Kidney (tissue), 14 donors: ENCODE measurements around the gene SLC2A4RG. TPM values are rescaled to one million over a fixed set of nuclear protein-coding genes. Genes with fewer than 3 reads are reported as not detected.

ENCODE experiments used
- DNase-seq, 5 donors: peaks; one replicate each; pipeline ENCODE4 v3.0.0-alpha.2; 2013 to 2020
- FAIRE-seq: peaks from 2 replicates; lab custom pipeline; 2012; peaks lifted over from hg19 to GRCh38; lab: Jason Lieb, UNC
- H3K27ac ChIP-seq, 2 donors: one replicate each; pipeline ENCODE4 v1.7.0; 2013; ENCODE audit warnings: low read depth in 2 of 2, low read length in 2 of 2, inconsistent platforms in 1 of 2
- H3K27me3 ChIP-seq: one replicate; pipeline ENCODE4 v1.7.1; 2013; ENCODE audit warnings: low read length, inconsistent platforms; ENCODE audit not compliant: control insufficient read depth, insufficient read depth
- H3K36me3 ChIP-seq, 3 donors: one replicate each; pipeline versions ENCODE4 v1.7.0 to v1.7.1; 2013; ENCODE audit warnings: low read length in 3 of 3, control low read depth in 1 of 3, inconsistent platforms in 1 of 3; ENCODE audit not compliant: insufficient read depth in 3 of 3, control insufficient read depth in 2 of 3
- H3K4me1 ChIP-seq, 3 donors: one replicate each; pipeline versions ENCODE4 v1.7.0 to v1.7.1; 2013; ENCODE audit warnings: low read length in 3 of 3, inconsistent platforms in 1 of 3, low read depth in 1 of 3; ENCODE audit not compliant: control insufficient read depth in 2 of 3, insufficient read depth in 2 of 3
- H3K4me3 ChIP-seq, 3 donors: one replicate each; pipeline versions ENCODE4 v1.7.0 to v1.8.1; 2013; ENCODE audit warnings: low read length in 3 of 3, control low read depth in 1 of 3, inconsistent platforms in 1 of 3
- H3K9ac ChIP-seq, 3 donors: one replicate each; pipeline versions ENCODE4 v1.7.0 to v1.7.1; 2013; ENCODE audit warnings: low read length in 3 of 3, control low read depth in 1 of 3, inconsistent platforms in 1 of 3
- H3K9me3 ChIP-seq, 3 donors: one replicate each; pipeline versions ENCODE4 v1.7.0 to v1.7.1; 2013; ENCODE audit warnings: low read length in 3 of 3, control low read depth in 1 of 3, inconsistent platforms in 1 of 3; ENCODE audit not compliant: control insufficient read depth in 2 of 3, insufficient read depth in 1 of 3
- CTCF ChIP-seq: IDR thresholded peaks from 3 replicates; pipeline ENCODE4 v1.5.1; 2012; ENCODE audit warnings: mild to moderate bottlenecking, moderate library complexity, borderline replicate concordance; ENCODE audit not compliant: insufficient read depth; ENCODE audit errors: extremely low read depth
- intact Hi-C: fragments of 100-400 bp; cut with DNase I; formaldehyde crosslinking; loops from one replicate; pipeline ENCODE4 v1.11.1; 2022
- polyA plus RNA-seq: library from polyadenylated mRNA; stranded (reverse); fragments of 350-450 nt; fragmentation: Illumina TruSeq; extraction: RNeasy Lipid Tissue Mini Kit (QIAGEN cat#74804); gene quantifications from one replicate; pipeline ENCODE4 v1.2.3, GENCODE V29; 2014; ENCODE audit warnings: low read depth, low replicate concordance; ENCODE audit not compliant: insufficient read depth
- total RNA-seq: library from RNA; stranded (reverse); fragmentation: NEBNext Ultra II Directional; extraction: Animal tissue kit (Norgen Biotek cat#: 25700); gene quantifications from one replicate; pipeline ENCODE4 v1.2.1, GENCODE V29; 2021
- donor health status: control.
- donor health status: control.
- donor health status: control.
- donor health status: control.
- donor health status: control.
- donor health status: DM: yes; HTN: yes; CAD: no.
- donor health status: Normal renal cell carcinoma (clear cell type).

Gene SLC2A4RG
- total and polyA plus RNA-seq, 2 donors from 2014 or later: 154 to 171 TPM

DNA sequence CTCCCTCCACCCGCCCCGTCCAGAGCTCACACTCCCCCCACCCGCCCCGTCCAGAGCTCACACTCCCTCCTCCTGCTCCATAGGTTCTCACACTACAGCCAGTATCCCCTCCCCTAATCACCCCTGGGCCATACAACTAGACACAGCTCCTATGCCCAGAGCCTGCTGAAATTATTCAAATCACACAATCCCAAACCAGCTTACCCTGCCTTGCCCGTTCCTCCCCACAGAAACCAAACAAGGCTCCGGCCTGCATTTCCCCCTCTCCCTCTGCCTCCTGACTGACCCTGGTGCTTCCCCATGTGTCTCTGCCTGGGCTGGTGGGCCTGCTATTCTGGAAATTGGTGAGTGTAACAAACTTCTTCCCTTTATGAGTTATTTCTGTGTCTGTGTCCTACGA is 18.6 kb downstream of the SLC2A4RG start:
- Histone ChIP-seq H3K27ac (no peak overlapping the region), H3K4me1 (peaks cover 0 to 3% (median 3%) of the 10 kb centered on the region in 3 donors), H3K9me3 (no peaks in the 10 kb centered on the region), H3K36me3 (peaks cover 0 to 2% (median 0%) of the 10 kb centered on the region in 3 donors), H3K27me3 (no peaks in the 10 kb centered on the region), H3K4me3 (no peak overlapping the region), H3K9ac (no peak overlapping the region)
- intact Hi-C loops: no loop called here
- no peak for FAIRE-seq
- no peak for TF ChIP-seq CTCF
- no peak for DNase-seq

DNA sequence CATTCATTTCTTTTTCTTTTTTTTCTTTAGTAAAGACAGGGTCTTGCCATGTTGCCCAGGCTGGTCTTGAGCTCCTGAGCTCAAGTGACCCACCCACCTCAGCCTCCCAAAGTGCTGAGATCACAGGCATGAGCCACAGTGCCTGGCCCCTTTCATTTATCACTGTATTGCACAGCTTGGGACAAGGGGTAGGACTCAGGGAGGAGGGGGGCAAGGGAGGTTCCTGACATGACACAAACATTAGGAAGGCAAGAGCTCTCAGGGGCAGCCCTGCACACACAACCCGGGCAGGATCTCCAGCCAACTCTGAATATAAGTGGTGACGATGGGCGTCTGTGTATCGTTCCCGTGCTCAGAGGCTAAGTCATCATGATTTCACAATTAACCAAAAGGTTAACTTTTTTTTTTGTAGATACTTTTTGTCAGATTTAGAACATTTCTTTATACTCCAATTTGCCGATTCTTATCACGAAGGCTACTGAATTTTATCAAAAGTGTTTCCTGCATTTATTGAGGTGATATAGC is 19.9 kb downstream of the SLC2A4RG start:
- no peak for DNase-seq

DNA sequence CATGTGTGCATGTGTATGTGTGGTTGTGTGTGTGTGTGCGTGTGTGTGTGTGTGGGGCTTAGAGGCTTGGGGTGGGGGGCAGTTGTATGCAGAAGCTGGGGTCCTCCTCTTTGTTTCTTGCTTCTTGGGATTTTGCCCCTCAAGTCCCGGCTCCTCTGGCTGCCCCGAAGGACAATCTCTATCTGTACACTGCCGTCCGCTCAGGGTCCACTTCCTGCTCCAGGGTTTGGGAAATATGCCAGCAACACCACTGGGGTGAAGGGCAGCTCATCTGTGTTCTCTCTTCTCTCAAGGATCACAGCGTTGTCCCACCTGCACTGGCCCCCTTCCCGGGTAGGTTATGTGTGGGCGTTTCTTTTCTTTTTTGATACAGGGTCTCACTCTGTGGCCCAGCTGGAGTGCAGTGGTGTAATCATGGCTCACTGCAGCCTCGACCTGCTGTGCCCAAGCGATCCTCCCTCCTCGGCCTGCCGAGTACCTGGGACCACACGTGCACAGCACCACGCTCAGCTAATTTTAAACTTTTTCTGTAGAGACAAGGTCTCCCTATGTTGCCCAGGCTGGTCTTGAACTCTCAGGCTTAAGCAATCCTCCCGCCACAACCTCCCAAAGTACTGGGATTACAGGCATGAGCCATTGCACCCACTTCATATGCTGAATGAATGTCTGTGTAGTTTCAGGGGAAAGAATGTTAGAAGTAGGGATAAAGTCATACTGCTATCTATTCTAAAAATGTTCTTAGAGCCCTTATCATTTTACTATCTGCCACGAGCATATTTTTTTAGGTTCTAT is 25.7 kb downstream of the SLC2A4RG start:
- intact Hi-C loops: no loop called here
- Histone ChIP-seq H3K27ac (no peak overlapping the region), H3K9ac (no peak overlapping the region), H3K9me3 (no peaks in the 10 kb centered on the region), H3K27me3 (no peaks in the 10 kb centered on the region), H3K36me3 (peaks cover 2 to 3% (median 2%) of the 10 kb centered on the region in 3 donors), H3K4me1 (no peaks in the 10 kb centered on the region), H3K4me3 (no peak overlapping the region)
- FAIRE-seq (no peak), DNase-seq (peak in 1 of 5 donors; percentile 31)
- TF ChIP-seq CTCF: no peak

More for the DNA sequence above, 19.9 kb downstream of the SLC2A4RG start:
- intact Hi-C loops: no loop called here
- H3K9me3 ChIP-seq: no peaks in the 10 kb centered on the region
- no peak overlapping the region for H3K27ac ChIP-seq
- H3K27me3 ChIP-seq: no peaks in the 10 kb centered on the region
- no peak overlapping the region for H3K4me3 ChIP-seq
- peaks cover 0 to 3% (median 3%) of the 10 kb centered on the region in 3 donors for H3K4me1 ChIP-seq
- H3K9ac ChIP-seq: no peak overlapping the region
- TF ChIP-seq CTCF: no peak
- FAIRE-seq: no peak
- peaks cover 0 to 2% (median 2%) of the 10 kb centered on the region in 3 donors for H3K36me3 ChIP-seq
